Lower leg skin (tissue), 4 donors: Measurements from ENCODE around the gene PDZRN3. TPM values are rescaled to one million over a fixed set of nuclear protein-coding genes. Genes with fewer than 3 reads are reported as not detected.

Source experiments
- DNase-seq, 2 donors: peaks; one replicate each; pipeline ENCODE4 v3.0.0-alpha.2; 2019; ENCODE audit warnings: low spot score in 2 of 2
- H3K4me3 ChIP-seq: fragments of 200-600 bp; sonication (generic); 2 replicates; pipeline ENCODE4 v1.5.1; 2017; ENCODE audit warnings: mild to moderate bottlenecking, low read depth; ENCODE audit not compliant: poor library complexity, severe bottlenecking
- POLR2A ChIP-seq, 2 donors: fragments of 450-650 bp; IDR thresholded peaks; one replicate each; pipeline ENCODE4 v1.6.1; 2016 to 2017; ENCODE audit warnings: antibody characterized with exemption in 2 of 2, mild to moderate bottlenecking in 1 of 2, moderate library complexity in 1 of 2
- WGBS, 2 donors: methylation state at CpG; one replicate each; pipeline ENCODE4 v1.1.5; 2018; 5-methylcytosine and 5-hydroxymethylcytosine counted together
- intact Hi-C: fragments of 100-400 bp; cut with DNase I; formaldehyde crosslinking; loops from one replicate; pipeline ENCODE4 v1.15.0; 2023; ENCODE audit warnings: low total_unique reads
- total RNA-seq, 4 donors: library from RNA; depleted of rRNA; stranded (reverse); fragments of >200 nt; gene quantifications; one replicate each; pipeline ENCODE4 v1.1.0, GENCODE V29; 2016
- TF ChIP-seq, protein P1 (sequence below), 3 donors: fragments of 450-650 bp; IDR thresholded peaks; one replicate each; pipeline ENCODE4 v1.5.1; 2016; ENCODE audit warnings: antibody characterized with exemption in 3 of 3, mild to moderate bottlenecking in 3 of 3, moderate library complexity in 2 of 3

PDZRN3 gene
- total RNA-seq, 4 donors from 2014 or later = 9.7 to 29.9 (median 13.4) TPM

DNA sequence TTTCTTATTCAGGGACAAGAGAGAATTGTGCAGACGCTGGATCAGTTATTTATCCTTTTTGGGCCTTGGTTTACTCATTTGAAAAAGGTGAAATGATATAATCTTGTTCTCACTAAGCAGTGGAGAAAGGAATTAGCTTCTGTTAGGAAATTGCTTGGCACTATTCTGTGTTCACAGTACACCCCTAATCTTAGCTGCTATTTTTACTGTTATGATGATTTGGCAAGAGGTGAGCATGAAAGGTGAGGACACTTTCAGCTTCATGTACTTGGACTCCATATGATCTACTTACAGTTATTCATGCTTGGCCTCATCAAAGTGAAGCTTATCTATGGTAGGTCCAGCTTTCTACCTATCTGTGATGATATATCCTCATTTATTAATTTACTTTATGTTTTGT lies 282.7 kb downstream of the PDZRN3 start:
- DNase-seq = no peak
- intact Hi-C loops = no loop called here

DNA sequence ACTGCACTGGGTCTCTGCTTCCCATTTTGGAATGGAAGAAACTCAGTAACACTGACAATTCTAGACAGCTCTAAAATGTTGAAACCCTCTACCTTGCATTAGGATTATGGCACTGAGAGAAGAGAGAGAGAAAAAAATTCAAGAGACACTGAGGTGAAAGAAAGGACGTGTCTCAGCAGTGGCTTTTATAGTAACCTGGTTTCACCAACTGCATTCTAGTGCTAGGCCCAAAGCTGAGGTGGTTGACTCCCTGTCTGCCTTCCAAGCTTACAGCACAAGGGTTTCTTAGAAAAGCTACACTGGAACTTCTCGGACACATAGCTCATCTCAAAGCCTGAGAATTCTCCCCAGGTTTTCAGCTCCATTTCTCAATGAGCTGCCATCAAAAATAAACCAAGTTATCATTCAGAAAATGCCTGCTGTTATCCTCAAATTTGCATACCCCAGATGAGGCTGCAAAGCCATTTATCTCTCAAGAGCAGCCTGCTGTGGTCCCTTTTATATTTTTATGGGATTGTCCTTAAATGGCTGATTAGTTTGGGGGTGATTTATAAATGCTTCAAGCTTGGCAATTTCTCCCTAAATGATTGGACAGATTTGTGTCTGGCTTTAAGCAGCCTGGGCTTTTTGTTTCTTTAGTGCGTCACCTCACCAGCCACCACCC lies 283.3 kb downstream of the PDZRN3 start:
- intact Hi-C loops = no loop called here
- no peak for TF ChIP-seq POLR2A (IDR thresholded peaks at IDR 0.05)
- TF ChIP-seq, protein P1, sequence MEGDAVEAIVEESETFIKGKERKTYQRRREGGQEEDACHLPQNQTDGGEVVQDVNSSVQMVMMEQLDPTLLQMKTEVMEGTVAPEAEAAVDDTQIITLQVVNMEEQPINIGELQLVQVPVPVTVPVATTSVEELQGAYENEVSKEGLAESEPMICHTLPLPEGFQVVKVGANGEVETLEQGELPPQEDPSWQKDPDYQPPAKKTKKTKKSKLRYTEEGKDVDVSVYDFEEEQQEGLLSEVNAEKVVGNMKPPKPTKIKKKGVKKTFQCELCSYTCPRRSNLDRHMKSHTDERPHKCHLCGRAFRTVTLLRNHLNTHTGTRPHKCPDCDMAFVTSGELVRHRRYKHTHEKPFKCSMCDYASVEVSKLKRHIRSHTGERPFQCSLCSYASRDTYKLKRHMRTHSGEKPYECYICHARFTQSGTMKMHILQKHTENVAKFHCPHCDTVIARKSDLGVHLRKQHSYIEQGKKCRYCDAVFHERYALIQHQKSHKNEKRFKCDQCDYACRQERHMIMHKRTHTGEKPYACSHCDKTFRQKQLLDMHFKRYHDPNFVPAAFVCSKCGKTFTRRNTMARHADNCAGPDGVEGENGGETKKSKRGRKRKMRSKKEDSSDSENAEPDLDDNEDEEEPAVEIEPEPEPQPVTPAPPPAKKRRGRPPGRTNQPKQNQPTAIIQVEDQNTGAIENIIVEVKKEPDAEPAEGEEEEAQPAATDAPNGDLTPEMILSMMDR (IDR thresholded peaks at IDR 0.05) = no peak
- DNase-seq = no peak
- no peak overlapping the region for H3K4me3 ChIP-seq
- 86 to 91% methylated on average over 3 of the region's 3 CpGs for WGBS, 2 donors

More for the DNA sequence above, 282.7 kb downstream of the PDZRN3 start:
- no peak for TF ChIP-seq POLR2A (IDR thresholded peaks at IDR 0.05)
- TF ChIP-seq, protein P1 (IDR thresholded peaks at IDR 0.05) = no peak
- whole genome bisulfite sequencing, 2 donors = 79 to 92% methylated on average over 1 of the region's 1 CpG
- H3K4me3 ChIP-seq = no peak overlapping the region

GRCh38 chr3:73332558-73332957 lies 292.2 kb downstream of the PDZRN3 start:
- no peak overlapping the region for H3K4me3 ChIP-seq
- no peak for DNase-seq
- WGBS, 2 donors = 78 to 80% methylated on average over 3 of the region's 3 CpGs
- intact Hi-C loops = no loop called here
- TF ChIP-seq, protein P1 (IDR thresholded peaks at IDR 0.05) = no peak
- TF ChIP-seq POLR2A (IDR thresholded peaks at IDR 0.05) = no peak
